Activated CD8-positive, alpha-beta memory T cell treated with anti-CD3 and anti-CD28 coated beads, Interleukin-2, amount 10 ng/mL, durations not matched to agents 7 days and 5 days (primary cell): ENCODE measurements around the gene TSPAN4. TPM values are rescaled to one million over a fixed set of nuclear protein-coding genes. Genes with fewer than 3 reads are reported as not detected.

Source experiments
- total RNA-seq, 2 experiments: library from RNA; stranded (reverse); gene quantifications; one replicate each; pipeline ENCODE4 v1.2.3, GENCODE V29; 2021

Gene TSPAN4
- total RNA-seq, 2 experiments from 2014 or later, result 7.8 to 17.8 TPM

Other genes starting within 250 kb of the TSPAN4 start
- 100 to 1,000 TPM; 146 to 267 TPM for gene IRF7, start 226.9 kb upstream of the TSPAN4 start, total RNA-seq
- gene CDHR5, start 217.9 kb upstream of the TSPAN4 start, total RNA-seq, result not detected
- gene SCT, start 215.7 kb upstream of the TSPAN4 start, total RNA-seq, result not detected
- gene DRD4, start 205.6 kb upstream of the TSPAN4 start, total RNA-seq, result under 1 TPM; 0.16 to 0.41 TPM
- 10 to 100 TPM; 39.0 to 40.1 TPM for gene DEAF1, start 147.6 kb upstream of the TSPAN4 start, total RNA-seq
- gene TMEM80, start 147.0 kb upstream of the TSPAN4 start, total RNA-seq, result 10 to 100 TPM; 23.5 to 26.0 TPM
- gene EPS8L2, start 136.6 kb upstream of the TSPAN4 start, total RNA-seq, result 10 to 100 TPM; 17.4 to 20.2 TPM
- 100 to 1,000 TPM; 249 to 293 TPM for gene TALDO1, start 95.4 kb upstream of the TSPAN4 start, total RNA-seq
- 10 to 100 TPM; 62.4 to 79.4 TPM for gene GATD1, start 65.4 kb upstream of the TSPAN4 start, total RNA-seq
- 1 to 10 TPM; 1.3 to 3.7 TPM for gene CEND1, start 52.8 kb upstream of the TSPAN4 start, total RNA-seq
- 10 to 100 TPM; 49.4 to 54.7 TPM for gene SLC25A22, start 44.6 kb upstream of the TSPAN4 start, total RNA-seq
- gene PIDD1, start 37.6 kb upstream of the TSPAN4 start, total RNA-seq, result 10 to 100 TPM; 42.4 to 59.8 TPM
- gene RPLP2, start 32.9 kb upstream of the TSPAN4 start, total RNA-seq, result 1,000 to 10,000 TPM; 1,844 to 1,872 TPM
- 10 to 100 TPM; 64.7 to 70.0 TPM for gene PNPLA2, start 23.9 kb upstream of the TSPAN4 start, total RNA-seq
- gene CRACR2B, start 14.9 kb upstream of the TSPAN4 start, total RNA-seq, result 10 to 100 TPM; 11.3 to 14.1 TPM
- 10 to 100 TPM; 23.1 to 54.9 TPM for gene CD151, start 9.9 kb upstream of the TSPAN4 start, total RNA-seq
- gene POLR2L, start 323 bp upstream of the TSPAN4 start, total RNA-seq, result 100 to 1,000 TPM in 1 of 2 experiments, 10 to 100 TPM in 1; 87.6 to 114 TPM
- gene CHID1, start 68.0 kb downstream of the TSPAN4 start, total RNA-seq, result 10 to 100 TPM; 46.8 to 59.4 TPM
- 10 to 100 TPM; 36.3 to 52.2 TPM for gene AP2A2, start 83.0 kb downstream of the TSPAN4 start, total RNA-seq
- gene MUC6, start 193.9 kb downstream of the TSPAN4 start, total RNA-seq, result not detected
- not detected for gene MUC2, start 232.0 kb downstream of the TSPAN4 start, total RNA-seq